GM10266 (cell line): ENCODE measurements around the gene HLCS.

ENCODE experiments used
- DNase-seq: peaks from one replicate; pipeline ENCODE4 v3.0.0; 2012; ENCODE audit errors: extremely low spot score
- TF ChIP-seq, protein P1 (sequence below): IDR thresholded peaks from 2 replicates; pipeline ENCODE4 v1.5.1; 2012; ENCODE audit warnings: mild to moderate bottlenecking, low read depth; ENCODE audit not compliant: control insufficient read depth, insufficient read depth; ENCODE audit errors: missing control alignments

HLCS gene

DNA sequence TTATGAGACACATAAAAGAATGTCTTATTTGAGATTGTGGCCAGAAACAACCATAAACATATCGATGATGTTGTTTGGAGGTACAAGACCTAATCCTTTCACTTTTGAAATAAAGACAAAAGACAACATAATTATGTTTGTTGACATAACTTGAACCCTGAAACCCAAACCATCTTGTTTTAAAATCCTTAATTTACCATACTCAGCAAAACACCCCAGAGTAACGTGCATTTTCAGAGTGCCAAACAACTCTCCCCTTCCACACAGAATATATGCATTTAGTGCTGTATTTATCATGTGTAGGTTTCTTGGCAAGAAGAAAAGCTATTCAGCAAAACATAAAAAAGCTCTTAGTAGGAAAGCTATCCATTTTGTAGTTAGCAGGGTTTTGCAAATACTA lies 250.1 kb downstream of the HLCS start:
- TF ChIP-seq, protein P1, sequence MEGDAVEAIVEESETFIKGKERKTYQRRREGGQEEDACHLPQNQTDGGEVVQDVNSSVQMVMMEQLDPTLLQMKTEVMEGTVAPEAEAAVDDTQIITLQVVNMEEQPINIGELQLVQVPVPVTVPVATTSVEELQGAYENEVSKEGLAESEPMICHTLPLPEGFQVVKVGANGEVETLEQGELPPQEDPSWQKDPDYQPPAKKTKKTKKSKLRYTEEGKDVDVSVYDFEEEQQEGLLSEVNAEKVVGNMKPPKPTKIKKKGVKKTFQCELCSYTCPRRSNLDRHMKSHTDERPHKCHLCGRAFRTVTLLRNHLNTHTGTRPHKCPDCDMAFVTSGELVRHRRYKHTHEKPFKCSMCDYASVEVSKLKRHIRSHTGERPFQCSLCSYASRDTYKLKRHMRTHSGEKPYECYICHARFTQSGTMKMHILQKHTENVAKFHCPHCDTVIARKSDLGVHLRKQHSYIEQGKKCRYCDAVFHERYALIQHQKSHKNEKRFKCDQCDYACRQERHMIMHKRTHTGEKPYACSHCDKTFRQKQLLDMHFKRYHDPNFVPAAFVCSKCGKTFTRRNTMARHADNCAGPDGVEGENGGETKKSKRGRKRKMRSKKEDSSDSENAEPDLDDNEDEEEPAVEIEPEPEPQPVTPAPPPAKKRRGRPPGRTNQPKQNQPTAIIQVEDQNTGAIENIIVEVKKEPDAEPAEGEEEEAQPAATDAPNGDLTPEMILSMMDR: no peak

DNA sequence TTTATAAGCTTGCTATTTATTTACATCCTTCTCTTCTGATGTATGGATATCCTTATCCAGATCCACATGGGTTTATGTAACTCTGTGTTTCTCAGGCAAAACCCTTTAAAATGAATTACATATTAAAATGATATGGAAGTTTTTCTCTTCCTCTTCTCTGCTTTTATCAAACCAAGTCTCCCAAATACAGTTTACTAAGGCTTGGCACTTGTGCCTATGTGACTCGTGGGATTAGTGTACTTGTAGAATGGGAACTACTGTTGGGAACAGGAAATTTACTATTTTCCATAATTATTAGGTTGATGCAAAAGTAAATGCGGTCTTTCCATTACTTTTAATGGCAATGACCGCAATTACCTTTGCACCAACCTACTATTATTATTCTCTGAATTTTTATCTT lies 252.7 kb downstream of the HLCS start:
- no peak for DNase-seq
- TF ChIP-seq, protein P1: no peak

More for the DNA sequence above, 250.1 kb downstream of the HLCS start:
- no peak for DNase-seq

DNA sequence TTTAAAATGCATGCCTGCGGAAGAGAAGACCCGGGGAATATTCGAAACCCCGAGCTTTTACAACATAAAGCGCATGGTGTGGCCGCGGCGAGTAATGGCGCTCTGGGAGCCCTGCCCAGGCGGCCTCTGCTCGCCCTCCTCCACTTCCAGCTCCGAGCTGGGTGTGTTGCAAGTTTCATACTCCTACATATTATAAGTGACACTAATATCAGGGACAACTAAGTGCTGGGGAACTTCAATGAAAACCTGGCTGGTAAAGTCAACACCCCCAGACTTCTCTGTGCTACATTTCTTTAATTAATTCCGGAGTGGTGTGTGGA lies 255.8 kb downstream of the HLCS start:
- DNase-seq: peak; percentile 32
- TF ChIP-seq, protein P1: no peak

- TF ChIP-seq, protein P1: no peak
- no peak for DNase-seq
Measured at GRCh38 chr21:36709868-36710728, 256.4 kb downstream of the HLCS start.

DNA sequence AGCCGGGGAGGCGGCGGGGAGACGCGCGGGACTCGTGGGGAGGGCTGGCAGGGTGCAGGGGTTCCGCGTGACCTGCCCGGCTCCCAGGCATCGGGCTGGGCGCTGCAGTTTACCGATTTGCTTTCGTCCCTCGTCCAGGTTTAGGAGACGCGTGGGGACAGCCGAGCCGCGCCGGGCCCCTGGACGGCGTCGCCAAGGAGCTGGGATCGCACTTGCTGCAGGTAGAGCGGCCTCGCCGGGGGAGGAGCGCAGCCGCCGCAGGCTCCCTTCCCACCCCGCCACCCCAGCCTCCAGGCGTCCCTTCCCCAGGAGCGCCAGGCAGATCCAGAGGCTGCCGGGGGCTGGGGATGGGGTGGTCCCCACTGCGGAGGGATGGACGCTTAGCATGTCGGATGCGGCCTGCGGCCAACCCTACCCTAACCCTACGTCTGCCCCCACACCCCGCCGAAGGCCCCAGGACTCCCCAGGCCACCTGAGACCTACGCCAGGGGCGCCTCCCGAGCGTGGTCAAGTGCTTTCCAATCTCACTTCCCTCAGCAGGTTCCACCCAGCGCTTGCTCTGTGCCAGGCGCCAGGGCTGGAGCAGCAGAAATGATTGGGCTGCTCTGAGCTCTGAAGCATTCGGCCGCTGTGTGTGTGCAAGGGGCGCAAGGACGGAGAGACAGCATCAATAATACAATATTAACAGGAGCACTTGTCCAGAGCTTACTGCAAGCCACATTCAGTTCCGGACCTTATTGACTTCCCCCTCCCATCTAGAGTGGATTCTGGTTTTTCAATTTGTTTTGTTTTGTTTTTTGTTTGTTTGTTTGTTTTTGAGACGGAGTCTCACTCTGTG lies 257.2 kb downstream of the HLCS start:
- peak; percentile 42 for DNase-seq
- TF ChIP-seq, protein P1: no peak

- TF ChIP-seq, protein P1: no peak
- peak; percentile 43 for DNase-seq
Measured at GRCh38 chr21:36708286-36709029, 258.0 kb downstream of the HLCS start.

DNA sequence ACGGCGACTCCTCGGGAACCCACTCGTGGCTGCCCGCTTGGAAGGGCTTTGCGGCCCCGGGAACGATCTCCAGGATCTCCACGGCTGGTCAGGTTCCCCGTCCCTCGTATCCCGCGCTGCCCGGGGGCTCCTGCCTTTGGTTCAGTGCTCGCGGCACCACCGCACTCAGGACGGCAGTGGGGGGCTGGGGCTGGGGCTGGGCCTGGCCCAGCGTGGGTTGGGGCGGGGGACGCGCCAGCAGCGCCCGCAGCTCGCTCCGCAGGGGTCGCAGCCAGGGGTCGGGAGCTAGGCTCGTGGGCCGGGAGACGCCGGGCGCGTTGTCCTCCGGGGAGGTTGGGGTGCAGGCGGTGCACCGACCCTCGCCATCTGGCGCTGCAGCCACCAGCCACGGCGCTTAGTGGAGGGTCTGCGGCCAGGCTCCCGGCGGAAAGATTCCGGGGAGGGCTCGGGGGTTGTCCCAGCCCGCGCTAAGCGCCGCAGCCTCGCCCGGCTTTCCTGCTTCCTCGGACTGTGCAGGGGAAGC lies 258.6 kb downstream of the HLCS start:
- DNase-seq: no peak
- TF ChIP-seq, protein P1: no peak
